LNCAP (cell line): ENCODE measurements around the gene VSIG1.

ENCODE experiments used
- CTCF ChIP-seq: fragments of 450-650 bp; IDR thresholded peaks from 2 replicates; pipeline ENCODE4 v1.5.1; 2017; ENCODE audit warnings: mild to moderate bottlenecking

Gene VSIG1

GRCh38 chrX:108022491-108023089, 22.3 kb upstream of the VSIG1 start:
- no peak for TF ChIP-seq CTCF

GRCh38 chrX:108025376-108025775, 19.5 kb upstream of the VSIG1 start:
- no peak for TF ChIP-seq CTCF

- TF ChIP-seq CTCF = no peak
These were observed 18.8 kb upstream of the VSIG1 start for GRCh38 chrX:108025954-108026600.

- TF ChIP-seq CTCF = no peak
These were observed 16.0 kb upstream of the VSIG1 start for GRCh38 chrX:108028854-108029253.

- TF ChIP-seq CTCF = no peak
These were observed 14.7 kb upstream of the VSIG1 start for GRCh38 chrX:108029928-108030711.

- no peak for TF ChIP-seq CTCF
These were observed 11.9 kb upstream of the VSIG1 start for GRCh38 chrX:108032944-108033343.

GRCh38 chrX:108033890-108034289, 11.0 kb upstream of the VSIG1 start:
- no peak for TF ChIP-seq CTCF
